NT2/D1 (cell line): Measurements from ENCODE around the gene CD48.

Experiments
- YY1 ChIP-seq: IDR thresholded peaks from 2 replicates; pipeline ENCODE4 v1.6.1; 2011; ENCODE audit not compliant: insufficient read length, insufficient read depth
- ZNF274 ChIP-seq: IDR thresholded peaks from 2 replicates; pipeline ENCODE4 v1.6.1; 2011; ENCODE audit warnings: mild to moderate bottlenecking, low read depth, low read length

- TF ChIP-seq YY1 = no peak
- TF ChIP-seq ZNF274 = no peak
Observed at GRCh38 chr1:160711276-160711601, 383 bp downstream of the CD48 start.
